Measurements from ENCODE around the gene COA8.
"Not testable (repeated sequence)": the region's sequence is repeated elsewhere in the genome, so short reads cannot be mapped to it uniquely, and the experiment has no call there.

Gene COA8

GRCh38 chr14:103576371-103577024 lies 13.7 kb downstream of the COA8 start:
- peak; percentile 69 for DNase-seq

GRCh38 chr14:103578401-103579075 lies 15.8 kb downstream of the COA8 start:
- no peak for DNase-seq

DNA sequence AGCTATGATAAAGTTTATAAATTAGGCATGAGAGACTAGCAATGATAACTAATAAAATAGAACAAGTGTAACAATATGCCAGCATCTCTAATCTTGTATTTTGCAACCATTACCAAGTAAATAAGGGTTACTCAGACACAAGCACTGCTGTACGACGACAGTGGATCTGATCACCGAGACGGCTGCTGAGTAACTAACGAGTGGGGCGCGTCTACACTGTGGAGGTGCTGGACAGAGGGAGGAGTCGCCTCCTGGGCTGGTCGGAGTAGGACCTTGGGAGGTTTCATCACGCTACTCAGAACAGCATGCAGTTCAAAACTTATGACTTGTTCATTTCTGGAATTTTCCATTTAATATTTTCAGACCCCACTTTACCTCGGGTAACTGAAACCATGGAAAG lies 18.4 kb downstream of the COA8 start:
- no peak for DNase-seq

GRCh38 chr14:103581954-103582703 lies 19.4 kb downstream of the COA8 start:
- no peak for DNase-seq

GRCh38 chr14:103584326-103584915 lies 21.7 kb downstream of the COA8 start:
- DNase-seq = no peak

- DNase-seq = no peak
These were observed 30.8 kb downstream of the COA8 start for GRCh38 chr14:103593577-103593976.

DNA sequence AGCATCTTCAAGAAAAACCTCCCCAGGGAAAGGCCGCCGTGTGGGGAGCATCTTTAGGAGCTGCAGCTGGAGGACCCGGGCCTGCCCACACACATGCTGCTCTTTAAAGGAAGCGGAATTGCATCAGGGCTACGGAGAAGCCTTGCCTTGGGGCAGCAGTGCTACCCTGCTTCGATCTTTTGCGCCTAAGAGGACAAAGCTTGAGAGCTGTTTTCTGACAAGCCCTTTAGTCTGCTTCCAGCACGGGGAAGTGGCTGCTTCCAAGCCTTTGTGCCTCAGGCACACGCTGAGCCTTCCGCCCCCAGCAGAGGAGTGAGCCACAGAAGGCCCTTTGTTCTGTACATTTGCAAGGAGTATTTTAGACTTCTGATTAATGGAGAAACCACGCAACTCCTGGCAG lies 31.5 kb downstream of the COA8 start:
- DNase-seq = peak; percentile 58

DNA sequence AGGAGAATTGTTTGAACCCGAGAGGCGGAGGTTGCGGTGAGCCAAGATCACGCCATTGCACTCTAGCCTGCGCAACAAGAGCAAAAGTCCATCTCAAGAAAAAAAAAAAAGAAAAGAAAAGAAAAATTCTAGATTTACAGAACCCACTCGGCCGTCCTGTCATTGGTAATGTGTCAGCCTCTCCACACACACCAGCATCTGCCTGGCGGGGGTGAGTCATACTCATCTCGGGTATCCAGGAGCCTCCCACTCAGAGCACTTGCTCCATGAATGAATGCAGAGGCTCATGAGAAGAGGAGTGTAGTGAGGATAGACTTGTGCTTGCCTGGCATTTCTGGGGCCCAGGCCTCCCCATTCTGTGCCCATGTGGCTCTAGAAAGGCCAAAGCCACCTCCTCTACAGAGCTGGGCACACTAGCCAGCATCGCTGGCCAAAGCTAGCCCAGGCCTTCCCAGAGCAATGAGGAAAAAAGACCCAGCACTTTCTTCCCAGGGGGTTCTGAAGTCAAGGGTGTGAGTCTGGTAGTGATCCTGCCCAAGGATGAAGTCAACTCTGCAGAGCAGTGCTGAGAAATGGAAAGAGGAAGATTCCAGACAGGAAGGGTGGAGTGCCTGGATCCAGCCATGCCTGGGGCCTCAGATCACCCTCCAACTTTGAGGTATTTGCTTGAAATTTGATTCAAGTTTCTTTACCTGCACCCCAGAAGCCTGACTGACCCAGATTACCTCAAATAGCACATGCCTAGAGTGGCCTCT lies 35.0 kb downstream of the COA8 start:
- peak; percentile 83 for DNase-seq

- no peak for DNase-seq
These were observed 37.7 kb downstream of the COA8 start for GRCh38 chr14:103600503-103600902.

DNA sequence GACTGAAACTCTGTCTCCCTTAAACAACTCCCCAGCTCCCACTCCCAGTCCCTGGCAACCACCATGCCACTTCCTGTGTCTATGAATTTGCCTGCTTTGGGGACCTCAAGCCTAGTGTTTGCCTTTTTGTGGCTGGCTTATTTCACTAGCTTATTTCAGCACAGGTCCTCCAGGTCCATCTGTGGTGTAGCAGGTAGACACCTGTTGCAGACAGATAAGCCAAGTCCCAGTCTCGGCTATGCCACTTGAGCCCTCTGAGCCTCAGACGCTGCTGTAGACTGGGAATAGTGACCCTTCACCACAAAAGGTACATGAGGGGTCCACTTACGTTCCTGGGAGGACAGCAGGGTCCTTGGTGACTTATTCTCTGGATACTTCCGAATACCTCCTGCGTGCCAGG lies 41.9 kb downstream of the COA8 start:
- DNase-seq = no peak

- DNase-seq = peak; percentile 92
These were observed 44.4 kb downstream of the COA8 start for GRCh38 chr14:103606963-103607668.

GRCh38 chr14:103607822-103608221 lies 45.1 kb downstream of the COA8 start:
- DNase-seq = no peak

DNA sequence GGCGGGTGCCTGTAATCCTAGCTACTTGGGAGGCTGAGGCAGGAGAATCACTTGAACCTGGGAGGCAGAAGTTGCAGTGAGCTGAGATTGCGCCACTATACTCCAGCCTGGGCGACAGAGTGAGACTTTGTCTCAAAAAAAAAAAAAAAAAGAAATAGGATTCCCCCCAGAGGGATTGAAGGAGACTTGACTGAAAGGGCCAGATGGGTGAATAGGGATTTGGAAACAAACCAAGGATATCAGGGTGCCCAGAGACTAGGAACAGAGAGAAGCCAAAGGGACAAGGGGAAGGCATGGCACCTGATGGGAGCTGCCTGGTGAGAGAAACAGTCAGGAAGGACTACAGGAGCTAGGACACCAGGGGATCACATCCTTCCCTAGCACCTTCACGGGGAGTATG lies 46.3 kb downstream of the COA8 start:
- DNase-seq = not testable (repeated sequence)

GRCh38 chr14:103611215-103611614 lies 48.5 kb downstream of the COA8 start:
- DNase-seq = no peak

- DNase-seq = no peak
These were observed 50.8 kb downstream of the COA8 start for GRCh38 chr14:103613517-103613916.

GRCh38 chr14:103616635-103617300 lies 54.0 kb downstream of the COA8 start:
- DNase-seq = no peak

DNA sequence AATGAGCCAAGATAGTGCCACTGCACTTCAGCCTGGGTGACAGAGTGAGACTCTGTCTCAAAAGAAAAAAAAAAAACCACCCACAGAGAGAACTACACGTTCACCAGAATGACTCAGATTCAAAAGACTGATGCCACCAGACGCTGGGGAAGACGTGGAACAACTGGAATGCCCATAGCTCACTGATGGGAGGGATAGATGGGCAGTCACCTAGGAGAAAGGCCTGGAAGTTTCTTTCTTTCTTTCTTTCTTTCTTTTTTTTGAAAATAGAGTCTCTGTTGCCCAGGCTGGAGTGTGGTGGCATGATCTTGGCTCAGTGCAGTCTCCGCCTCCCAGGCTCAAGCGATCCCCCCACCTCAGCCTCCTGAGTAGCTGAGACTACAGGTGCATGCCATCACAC lies 56.3 kb downstream of the COA8 start:
- no peak for DNase-seq

DNA sequence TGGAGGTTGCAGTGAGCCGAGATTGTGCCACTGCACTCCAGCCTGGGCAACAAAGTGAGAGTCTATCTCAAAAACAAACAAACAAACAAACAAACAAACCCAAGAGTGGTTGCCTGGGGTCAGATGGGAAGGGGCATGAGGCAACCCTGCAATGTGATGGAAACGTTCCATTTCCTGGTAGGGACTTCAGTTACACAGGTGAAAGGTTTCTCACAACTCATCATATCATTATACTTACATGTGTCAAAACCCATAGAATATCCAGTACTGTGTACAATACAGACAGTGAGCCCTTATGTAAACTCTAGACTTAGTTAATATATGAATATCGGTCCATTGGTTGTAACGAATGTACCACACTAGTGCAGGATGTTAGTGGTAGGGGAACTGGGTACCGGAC lies 59.1 kb downstream of the COA8 start:
- no peak for DNase-seq

GRCh38 chr14:103623308-103623707 lies 60.5 kb downstream of the COA8 start:
- no peak for DNase-seq

- DNase-seq = no peak
These were observed 61.2 kb downstream of the COA8 start for GRCh38 chr14:103623883-103624482.

GRCh38 chr14:103624860-103625259 lies 62.1 kb downstream of the COA8 start:
- peak; percentile 66 for DNase-seq

Measured in fibroblast of skin of right biceps (primary cell).